ENCODE measurements around the gene LSM14A.
"Not testable (repeated sequence)": the region's sequence is repeated elsewhere in the genome, so short reads cannot be mapped to it uniquely, and the experiment has no call there.

Gene LSM14A

DNA sequence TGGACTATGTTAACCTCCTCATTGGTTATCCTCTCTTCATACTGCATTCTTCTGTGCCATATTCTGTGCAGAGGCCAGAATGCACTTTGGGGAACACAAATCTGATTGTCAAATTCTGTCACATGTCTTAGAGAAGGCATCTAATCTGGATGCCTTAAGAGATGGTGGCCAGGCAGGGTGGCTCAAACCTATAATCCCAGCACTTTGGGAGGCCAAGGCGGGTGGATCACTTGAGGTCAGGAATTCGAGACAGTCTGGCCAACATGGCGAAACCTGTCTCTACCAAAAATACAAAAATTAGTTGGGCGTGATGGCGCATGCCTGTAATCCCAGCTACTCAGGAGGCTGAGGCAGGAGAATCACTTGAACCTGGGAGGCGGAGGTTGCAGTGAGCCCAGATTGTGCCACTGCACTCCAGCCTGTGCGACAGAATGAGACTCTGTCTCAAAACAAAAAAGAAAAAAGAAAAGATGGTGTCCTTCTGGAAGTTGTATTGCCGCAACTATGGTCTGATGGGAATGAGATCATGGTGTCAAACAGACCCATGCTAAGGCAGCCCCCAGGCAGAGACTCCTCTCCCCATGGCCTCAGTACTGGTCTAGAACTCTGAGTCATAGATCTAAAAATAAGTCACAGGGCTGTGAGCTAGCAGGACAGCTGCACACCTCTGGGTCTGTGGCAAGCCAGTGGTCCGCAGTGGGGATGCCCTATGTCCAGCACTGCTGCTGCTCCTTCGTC, 71.0 kb downstream of the LSM14A start:
- H3K9me3 ChIP-seq (ENCODE audit: control insufficient read depth, insufficient read depth, low read depth, low read length); H3K4me3 ChIP-seq (ENCODE audit: low read depth, low read length): not testable (repeated sequence)
- TF ChIP-seq ZNF24 (tag by site-specific recombination; IDR thresholded peaks at IDR 0.05) = 0 out of 2 replicates have a peak, but pooled peaks have one; percentile 33
- TF ChIP-seq, protein P1, sequence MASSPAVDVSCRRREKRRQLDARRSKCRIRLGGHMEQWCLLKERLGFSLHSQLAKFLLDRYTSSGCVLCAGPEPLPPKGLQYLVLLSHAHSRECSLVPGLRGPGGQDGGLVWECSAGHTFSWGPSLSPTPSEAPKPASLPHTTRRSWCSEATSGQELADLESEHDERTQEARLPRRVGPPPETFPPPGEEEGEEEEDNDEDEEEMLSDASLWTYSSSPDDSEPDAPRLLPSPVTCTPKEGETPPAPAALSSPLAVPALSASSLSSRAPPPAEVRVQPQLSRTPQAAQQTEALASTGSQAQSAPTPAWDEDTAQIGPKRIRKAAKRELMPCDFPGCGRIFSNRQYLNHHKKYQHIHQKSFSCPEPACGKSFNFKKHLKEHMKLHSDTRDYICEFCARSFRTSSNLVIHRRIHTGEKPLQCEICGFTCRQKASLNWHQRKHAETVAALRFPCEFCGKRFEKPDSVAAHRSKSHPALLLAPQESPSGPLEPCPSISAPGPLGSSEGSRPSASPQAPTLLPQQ (tag by site-specific recombination; IDR thresholded peaks at IDR 0.05) = 0 out of 2 replicates have a peak, but pooled peaks have one; percentile 32
- peak; percentile 57; the same call in 1 of the 2 replicates for TF ChIP-seq ZNF335 (tag by site-specific recombination; conservative IDR thresholded peaks at IDR 0.05)
- 0 out of 2 replicates have a peak, but pooled peaks have one; percentile 8 for TF ChIP-seq PRDM10 (tag by site-specific recombination; IDR thresholded peaks at IDR 0.05)
- 0 out of 2 replicates have a peak, but pooled peaks have one; percentile 31 for TF ChIP-seq ZSCAN23 (tag by site-specific recombination; IDR thresholded peaks at IDR 0.05)
- TF ChIP-seq ZNF2 (tag by site-specific recombination; IDR thresholded peaks at IDR 0.05) = peak; percentile 34; the same call in 1 of the 2 replicates
- TF ChIP-seq, protein P2, sequence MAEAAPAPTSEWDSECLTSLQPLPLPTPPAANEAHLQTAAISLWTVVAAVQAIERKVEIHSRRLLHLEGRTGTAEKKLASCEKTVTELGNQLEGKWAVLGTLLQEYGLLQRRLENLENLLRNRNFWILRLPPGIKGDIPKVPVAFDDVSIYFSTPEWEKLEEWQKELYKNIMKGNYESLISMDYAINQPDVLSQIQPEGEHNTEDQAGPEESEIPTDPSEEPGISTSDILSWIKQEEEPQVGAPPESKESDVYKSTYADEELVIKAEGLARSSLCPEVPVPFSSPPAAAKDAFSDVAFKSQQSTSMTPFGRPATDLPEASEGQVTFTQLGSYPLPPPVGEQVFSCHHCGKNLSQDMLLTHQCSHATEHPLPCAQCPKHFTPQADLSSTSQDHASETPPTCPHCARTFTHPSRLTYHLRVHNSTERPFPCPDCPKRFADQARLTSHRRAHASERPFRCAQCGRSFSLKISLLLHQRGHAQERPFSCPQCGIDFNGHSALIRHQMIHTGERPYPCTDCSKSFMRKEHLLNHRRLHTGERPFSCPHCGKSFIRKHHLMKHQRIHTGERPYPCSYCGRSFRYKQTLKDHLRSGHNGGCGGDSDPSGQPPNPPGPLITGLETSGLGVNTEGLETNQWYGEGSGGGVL (tag by site-specific recombination; IDR thresholded peaks at IDR 0.05) = 0 out of 2 replicates have a peak, but pooled peaks have one; percentile 8
- TF ChIP-seq, protein P3, sequence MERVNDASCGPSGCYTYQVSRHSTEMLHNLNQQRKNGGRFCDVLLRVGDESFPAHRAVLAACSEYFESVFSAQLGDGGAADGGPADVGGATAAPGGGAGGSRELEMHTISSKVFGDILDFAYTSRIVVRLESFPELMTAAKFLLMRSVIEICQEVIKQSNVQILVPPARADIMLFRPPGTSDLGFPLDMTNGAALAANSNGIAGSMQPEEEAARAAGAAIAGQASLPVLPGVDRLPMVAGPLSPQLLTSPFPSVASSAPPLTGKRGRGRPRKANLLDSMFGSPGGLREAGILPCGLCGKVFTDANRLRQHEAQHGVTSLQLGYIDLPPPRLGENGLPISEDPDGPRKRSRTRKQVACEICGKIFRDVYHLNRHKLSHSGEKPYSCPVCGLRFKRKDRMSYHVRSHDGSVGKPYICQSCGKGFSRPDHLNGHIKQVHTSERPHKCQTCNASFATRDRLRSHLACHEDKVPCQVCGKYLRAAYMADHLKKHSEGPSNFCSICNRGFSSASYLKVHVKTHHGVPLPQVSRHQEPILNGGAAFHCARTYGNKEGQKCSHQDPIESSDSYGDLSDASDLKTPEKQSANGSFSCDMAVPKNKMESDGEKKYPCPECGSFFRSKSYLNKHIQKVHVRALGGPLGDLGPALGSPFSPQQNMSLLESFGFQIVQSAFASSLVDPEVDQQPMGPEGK (tag by site-specific recombination; IDR thresholded peaks at IDR 0.05) = peak; percentile 94
- TF ChIP-seq ZNF548 (tag by site-specific recombination; IDR thresholded peaks at IDR 0.05) = 0 out of 2 replicates have a peak, but pooled peaks have one; percentile 1
- 0 out of 2 replicates have a peak, but pooled peaks have one; percentile 45 for TF ChIP-seq SP7 (tag by site-specific recombination; IDR thresholded peaks at IDR 0.05)
- TF ChIP-seq ZBTB17 (tag by site-specific recombination; IDR thresholded peaks at IDR 0.05) = peak; percentile 85
- 0 out of 2 replicates have a peak, but pooled peaks have one; percentile 52 for TF ChIP-seq RBAK (tag by site-specific recombination; IDR thresholded peaks at IDR 0.05)
- peak; percentile 68 for TF ChIP-seq GLIS2 (tag by site-specific recombination; IDR thresholded peaks at IDR 0.05)
- peak; percentile 68 for TF ChIP-seq ZBTB21 (tag by site-specific recombination; IDR thresholded peaks at IDR 0.05)
- TF ChIP-seq, protein P4, sequence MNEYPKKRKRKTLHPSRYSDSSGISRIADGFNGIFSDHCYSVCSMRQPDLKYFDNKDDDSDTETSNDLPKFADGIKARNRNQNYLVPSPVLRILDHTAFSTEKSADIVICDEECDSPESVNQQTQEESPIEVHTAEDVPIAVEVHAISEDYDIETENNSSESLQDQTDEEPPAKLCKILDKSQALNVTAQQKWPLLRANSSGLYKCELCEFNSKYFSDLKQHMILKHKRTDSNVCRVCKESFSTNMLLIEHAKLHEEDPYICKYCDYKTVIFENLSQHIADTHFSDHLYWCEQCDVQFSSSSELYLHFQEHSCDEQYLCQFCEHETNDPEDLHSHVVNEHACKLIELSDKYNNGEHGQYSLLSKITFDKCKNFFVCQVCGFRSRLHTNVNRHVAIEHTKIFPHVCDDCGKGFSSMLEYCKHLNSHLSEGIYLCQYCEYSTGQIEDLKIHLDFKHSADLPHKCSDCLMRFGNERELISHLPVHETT (tag by site-specific recombination; IDR thresholded peaks at IDR 0.05) = 0 out of 2 replicates have a peak, but pooled peaks have one; percentile 10
- peak; percentile 94 for TF ChIP-seq GLIS1 (tag by site-specific recombination; IDR thresholded peaks at IDR 0.05)
- peak; percentile 96 for TF ChIP-seq ZNF600 (tag by site-specific recombination; IDR thresholded peaks at IDR 0.05)
- peak; percentile 49 for TF ChIP-seq ZNF366 (tag by site-specific recombination; conservative IDR thresholded peaks at IDR 0.05)
- peak; percentile 42; the same call in 1 of the 2 replicates for TF ChIP-seq YY2 (tag by site-specific recombination; IDR thresholded peaks at IDR 0.05)
- Histone ChIP-seq H3K4me1 (ENCODE audit: control insufficient read depth, insufficient read depth, low read length) (peaks cover 16% of the 10 kb centered on the region), H3K36me3 (ENCODE audit: control insufficient read depth in 2 of 2, insufficient read depth in 1 of 2, low read length in 2 of 2) (peaks cover 0 to 29% of the 10 kb centered on the region in 2 experiments; a peak in 2 of 3 replicates), H3K27ac (ENCODE audit: extremely low read depth, low read depth, low read length) (peak overlapping the region; percentile 37; the same call in 1 of the 2 replicates)
- ChIA-PET POLR2A (interaction anchor here (0.9 kb wide), 1 partner anchor 23 kb away, joined by 6 read pairs; no protein-coding TSS in a partner anchor), CTCF (interaction anchor here (0.6 to 2.5 kb wide), 7 partner anchors 22 to 207 kb away, joined by 3 to 12 read pairs (median 5); no protein-coding TSS in a partner anchor)
